B cell (primary cell): ENCODE measurements around the gene CABCOCO1. TPM values are rescaled to one million over a fixed set of nuclear protein-coding genes. Genes with fewer than 3 reads are reported as not detected.

ENCODE experiments used
- ATAC-seq: fragments of 200-7000 bp; cut with Tn5 transposase; one replicate; pipeline ENCODE4 v1.10.0; 2021; ENCODE audit warnings: low read depth, mild to moderate bottlenecking, moderate number of reproducible peaks, moderate library complexity
- CTCF ChIA-PET: fragments of 350-600 bp; sonication (Branson Sonifier 250); formaldehyde crosslinking; loops from one replicate; lab custom pipeline; 2021; ENCODE audit warnings: antibody characterized with exemption, inconsistent platforms; lab: Charles Lee
- POLR2A ChIA-PET: fragments of 350-600 bp; sonication (Branson Sonifier 250); formaldehyde crosslinking; loops from one replicate; lab custom pipeline; 2021; ENCODE audit warnings: antibody characterized with exemption; lab: Charles Lee
- DNase-seq: peaks from one replicate; pipeline ENCODE4 v3.0.0; 2013
- H2AFZ ChIP-seq: 2 replicates; pipeline ENCODE4 v1.6.1; 2012; ENCODE audit warnings: mild to moderate bottlenecking, low read depth, low read length; ENCODE audit not compliant: insufficient read depth, poor library complexity, severe bottlenecking
- H3K27ac ChIP-seq, 2 donors: 1 replicate in 1 of 2; 2 replicates in 1 of 2; pipeline ENCODE4 v1.5.1; 2012 to 2013; ENCODE audit warnings: low read length in 2 of 2, mild to moderate bottlenecking in 2 of 2, moderate library complexity in 1 of 2
- H3K27me3 ChIP-seq, 4 experiments: fragments of 200-600 bp in 1 of 4; sonication (generic) in 1 of 4; replicated peaks in 1 of 4; 1 replicate in 2 of 4; 2 replicates in 2 of 4; pipeline versions ENCODE4 v1.6.1 to v1.7.0; 2013 to 2016; ENCODE audit warnings: low read length in 3 of 4, mild to moderate bottlenecking in 2 of 4, mixed read lengths in 1 of 4, moderate library complexity in 1 of 4; ENCODE audit not compliant: insufficient read depth in 4 of 4, control insufficient read depth in 3 of 4; ENCODE audit errors: control extremely low read depth in 1 of 4
- H3K36me3 ChIP-seq, 2 experiments: replicated peaks in 1 of 2; 1 replicate in 1 of 2; 2 replicates in 1 of 2; pipeline versions ENCODE4 v1.6.1 to v1.7.1; 2013; ENCODE audit warnings: low read length in 1 of 2; ENCODE audit not compliant: insufficient read depth in 2 of 2, control insufficient read depth in 1 of 2; ENCODE audit errors: control extremely low read depth in 1 of 2, extremely low read depth in 1 of 2
- H3K4me1 ChIP-seq, 2 donors: fragments of 200-600 bp in 1 of 2; sonication (generic) in 1 of 2; 1 replicate in 1 of 2; 2 replicates in 1 of 2; pipeline versions ENCODE4 v1.5.1 to v1.6.1; 2013 to 2017; ENCODE audit warnings: low read length in 2 of 2; ENCODE audit not compliant: control insufficient read depth in 2 of 2, insufficient read depth in 2 of 2
- H3K4me2 ChIP-seq: replicated peaks from 2 replicates; pipeline ENCODE3; 2012; ENCODE audit warnings: mild to moderate bottlenecking, low read depth, low read length; ENCODE audit not compliant: poor library complexity, severe bottlenecking
- H3K4me3 ChIP-seq, 5 experiments: fragments of 200-600 bp in 1 of 5; sonication (generic) in 1 of 5; 1 replicate in 3 of 5; 2 replicates in 2 of 5; pipeline versions ENCODE4 v1.5.1 to v1.7.0; 2011 to 2016; ENCODE audit warnings: low read length in 4 of 5, mild to moderate bottlenecking in 4 of 5, low read depth in 2 of 5, control low read depth in 1 of 5, moderate library complexity in 1 of 5; ENCODE audit not compliant: insufficient read depth in 1 of 5; ENCODE audit errors: control extremely low read depth in 1 of 5, extremely low read depth in 1 of 5
- H3K79me2 ChIP-seq: fragments of 200-600 bp; sonication (generic); one replicate; pipeline ENCODE4 v1.6.0; 2016; ENCODE audit warnings: low read length; ENCODE audit not compliant: control insufficient read depth, insufficient read depth
- H3K9ac ChIP-seq: fragments of 200-600 bp; sonication (generic); 2 replicates; pipeline ENCODE4 v1.6.1; 2017; ENCODE audit warnings: mild to moderate bottlenecking, low read length, moderate library complexity
- H3K9me3 ChIP-seq, 3 donors: one replicate each; pipeline versions ENCODE4 v1.6.1 to v1.7.1; 2013; ENCODE audit warnings: low read length in 2 of 3; ENCODE audit not compliant: control insufficient read depth in 2 of 3, insufficient read depth in 1 of 3; ENCODE audit errors: control extremely low read depth in 1 of 3
- H4K20me1 ChIP-seq: 2 replicates; pipeline ENCODE4 v1.6.0; 2012; ENCODE audit warnings: mild to moderate bottlenecking, low read length; ENCODE audit not compliant: insufficient read depth, control insufficient read depth, poor library complexity, severe bottlenecking
- H3K27ac Mint-ChIP-seq: one replicate; pipeline ENCODE4 v1.8.0; 2021; ENCODE audit warnings: mixed read lengths
- H3K27me3 Mint-ChIP-seq: one replicate; pipeline ENCODE4 v1.8.0; 2021; ENCODE audit warnings: mixed read lengths
- H3K4me1 Mint-ChIP-seq: one replicate; pipeline ENCODE4 v1.8.0; 2021; ENCODE audit warnings: mixed read lengths
- H3K4me3 Mint-ChIP-seq: one replicate; pipeline ENCODE4 v1.8.0; 2021; ENCODE audit warnings: mixed read lengths
- H3K9me3 Mint-ChIP-seq: one replicate; pipeline ENCODE4 v1.8.0; 2022; ENCODE audit warnings: mixed read lengths; ENCODE audit not compliant: insufficient read depth
- EZH2 ChIP-seq: IDR thresholded peaks from 2 replicates; pipeline ENCODE4 v1.6.1; 2012; ENCODE audit warnings: borderline replicate concordance, low read depth, mild to moderate bottlenecking, moderate library complexity, low read length; ENCODE audit not compliant: insufficient read depth, poor library complexity, severe bottlenecking
- WGBS: methylation state at CpG from one replicate; pipeline ENCODE4 v1.1.5; 2013; ENCODE audit warnings: missing lambda C conversion rate; ENCODE audit not compliant: insufficient coverage; 5-methylcytosine and 5-hydroxymethylcytosine counted together
- intact Hi-C: fragments of 100-400 bp; cut with micrococcal nuclease; formaldehyde crosslinking; loops from one replicate; pipeline ENCODE4 v1.10.0; 2022
- polyA plus RNA-seq: library from polyadenylated mRNA; depleted of rRNA; stranded (reverse); fragments of >200 nt; gene quantifications from 2 replicates; pipeline ENCODE4 v1.2.3, GENCODE V29; 2012
- total RNA-seq, 2 donors: library from RNA; stranded (reverse); fragments of 120-200 nt in 1 of 2; gene quantifications; 1 replicate in 1 of 2; 2 replicates in 1 of 2; pipeline versions ENCODE4 v1.2.3 to v1.2.4, GENCODE V29; 2013 to 2022
- TF ChIP-seq, protein P1 (sequence below): fragments of 200-600 bp; IDR thresholded peaks from one replicate; pipeline ENCODE4 v1.8.0; 2022; ENCODE audit warnings: antibody characterized with exemption, mild to moderate bottlenecking

The CABCOCO1 gene
- total and polyA plus RNA-seq, 2 donors (not counting 1 experiment from before 2014, with no cell fraction given) = not detected

DNA sequence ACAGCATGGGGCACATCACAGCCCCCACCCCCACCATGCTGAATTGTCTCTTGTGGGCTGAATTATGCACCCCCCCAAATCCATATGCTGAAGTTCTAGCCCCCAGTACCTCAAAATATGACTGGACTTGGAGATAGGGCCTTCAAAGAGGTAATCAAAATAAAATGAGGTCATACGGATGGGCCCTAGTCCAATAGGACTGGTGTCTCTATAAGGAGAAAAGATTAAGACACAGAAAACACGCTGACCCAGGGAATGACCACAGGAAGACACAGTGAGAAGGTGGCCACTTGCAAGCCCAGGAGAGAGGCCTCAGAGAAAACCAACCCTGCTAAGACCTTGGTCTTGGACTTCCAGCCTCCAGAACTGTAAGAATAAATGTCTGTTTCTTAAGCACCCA is 132.4 kb downstream of the CABCOCO1 start:
- WGBS = 93% methylated on average over 2 of the region's 2 CpGs
- no peak for DNase-seq
- no peak overlapping the region for H3K27ac Mint-ChIP-seq
- no peaks in the 10 kb centered on the region for H4K20me1 ChIP-seq
- H3K4me2 ChIP-seq = no peak overlapping the region
- no peaks in the 10 kb centered on the region for H3K4me1 ChIP-seq
- no peak overlapping the region for H2AFZ ChIP-seq
- no peak overlapping the region for H3K9ac ChIP-seq
- no peaks in the 10 kb centered on the region for H3K79me2 ChIP-seq
- no peak overlapping the region for H3K27ac ChIP-seq
- ChIA-PET CTCF (interaction anchor here (1.3 kb wide), 1 partner anchor 44 kb away, joined by 3 read pairs; no protein-coding TSS in a partner anchor), POLR2A (no interaction called here)
- intact Hi-C loops = no loop called here
- no peaks in the 10 kb centered on the region for H3K36me3 ChIP-seq
- no peaks in the 10 kb centered on the region for H3K9me3 Mint-ChIP-seq
- no peaks in the 10 kb centered on the region for H3K27me3 Mint-ChIP-seq
- no peaks in the 10 kb centered on the region for H3K27me3 ChIP-seq
- no peaks in the 10 kb centered on the region for H3K4me1 Mint-ChIP-seq
- TF ChIP-seq, protein P1, sequence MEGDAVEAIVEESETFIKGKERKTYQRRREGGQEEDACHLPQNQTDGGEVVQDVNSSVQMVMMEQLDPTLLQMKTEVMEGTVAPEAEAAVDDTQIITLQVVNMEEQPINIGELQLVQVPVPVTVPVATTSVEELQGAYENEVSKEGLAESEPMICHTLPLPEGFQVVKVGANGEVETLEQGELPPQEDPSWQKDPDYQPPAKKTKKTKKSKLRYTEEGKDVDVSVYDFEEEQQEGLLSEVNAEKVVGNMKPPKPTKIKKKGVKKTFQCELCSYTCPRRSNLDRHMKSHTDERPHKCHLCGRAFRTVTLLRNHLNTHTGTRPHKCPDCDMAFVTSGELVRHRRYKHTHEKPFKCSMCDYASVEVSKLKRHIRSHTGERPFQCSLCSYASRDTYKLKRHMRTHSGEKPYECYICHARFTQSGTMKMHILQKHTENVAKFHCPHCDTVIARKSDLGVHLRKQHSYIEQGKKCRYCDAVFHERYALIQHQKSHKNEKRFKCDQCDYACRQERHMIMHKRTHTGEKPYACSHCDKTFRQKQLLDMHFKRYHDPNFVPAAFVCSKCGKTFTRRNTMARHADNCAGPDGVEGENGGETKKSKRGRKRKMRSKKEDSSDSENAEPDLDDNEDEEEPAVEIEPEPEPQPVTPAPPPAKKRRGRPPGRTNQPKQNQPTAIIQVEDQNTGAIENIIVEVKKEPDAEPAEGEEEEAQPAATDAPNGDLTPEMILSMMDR = no peak
- no peak for TF ChIP-seq EZH2
- ATAC-seq = no peak
- no peak overlapping the region for H3K4me3 ChIP-seq
- no peaks in the 10 kb centered on the region for H3K9me3 ChIP-seq
- H3K4me3 Mint-ChIP-seq = no peak overlapping the region

DNA sequence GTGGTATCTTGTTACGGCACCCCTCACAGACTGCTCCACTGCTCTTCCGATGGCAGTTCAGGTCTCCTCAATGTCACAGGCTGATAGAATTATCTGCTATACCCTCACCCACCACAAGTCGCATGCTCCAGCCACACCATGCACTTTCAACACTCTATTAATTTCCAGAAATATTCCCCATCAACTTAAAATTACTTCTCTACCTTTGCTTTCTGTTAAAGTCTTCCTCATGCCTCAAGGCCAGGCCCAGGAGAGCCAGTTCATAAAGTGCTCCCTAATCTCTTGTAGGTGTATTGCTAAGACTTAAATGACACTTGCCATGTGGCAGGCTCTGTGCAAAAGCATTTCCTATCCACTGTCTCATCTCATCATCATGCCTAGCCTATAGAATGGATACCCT is 132.8 kb downstream of the CABCOCO1 start:
- CTCF ChIA-PET = no interaction called here
- no peak for TF ChIP-seq EZH2
- TF ChIP-seq, protein P1 = no peak
- Histone ChIP-seq H4K20me1 (no peaks in the 10 kb centered on the region), H2AFZ (no peak overlapping the region), H3K4me3 (no peak overlapping the region), H3K27me3 (no peaks in the 10 kb centered on the region), H3K9me3 (no peaks in the 10 kb centered on the region), H3K27ac (no peak overlapping the region), H3K79me2 (no peaks in the 10 kb centered on the region), H3K9ac (no peak overlapping the region), H3K36me3 (no peaks in the 10 kb centered on the region), H3K4me1 (no peaks in the 10 kb centered on the region), H3K4me2 (no peak overlapping the region)
- intact Hi-C loops = no loop called here
- ATAC-seq (no peak), DNase-seq (no peak)
- Mint-ChIP-seq H3K9me3 (no peaks in the 10 kb centered on the region), H3K27me3 (no peaks in the 10 kb centered on the region), H3K4me1 (no peaks in the 10 kb centered on the region), H3K27ac (no peak overlapping the region), H3K4me3 (no peak overlapping the region)
- POLR2A ChIA-PET = no interaction called here
- whole genome bisulfite sequencing = 100% methylated on average over 3 of the region's 3 CpGs
